ENCODE results near the gene TACC3. TPM values are rescaled to one million over a fixed set of nuclear protein-coding genes. Genes with fewer than 3 reads are reported as not detected.
A peak's percentile ranks its signal among the peaks of the same experiment; 100 is the strongest.

The TACC3 gene
- polyA plus RNA-seq, 1 experiment = 24.0 TPM

- CTCF ChIA-PET = interaction anchor here (0.6 to 0.8 kb wide), 2 partner anchors 325 to 1290 kb away, joined by 3 read pairs; no protein-coding TSS in a partner anchor
- H3K4me3 ChIP-seq (ENCODE audit: low read depth, low read length) = no peak overlapping the region
- TF ChIP-seq CTCF (IDR thresholded peaks at IDR 0.05; ENCODE audit: insufficient read depth, low read depth, low read length) = no peak
- H3K27me3 ChIP-seq (ENCODE audit: control insufficient read depth, insufficient read depth, low read length) = peaks cover 6% of the 10 kb centered on the region; the same call in 1 of the 2 replicates
- POLR2A ChIA-PET = no interaction called here
- H3K36me3 ChIP-seq (ENCODE audit: control insufficient read depth, insufficient read depth, low read length) = no peaks in the 10 kb centered on the region
- DNase-seq (ENCODE audit: low read depth) = no peak
Measured at GRCh38 chr4:1789552-1789951, 68.2 kb downstream of the TACC3 start.

- CTCF ChIA-PET = no interaction called here
Measured at GRCh38 chr4:1790005-1790404, 68.7 kb downstream of the TACC3 start.

GRCh38 chr4:1792158-1792831 is 71.0 kb downstream of the TACC3 start:
- TF ChIP-seq CTCF (IDR thresholded peaks at IDR 0.05; ENCODE audit: insufficient read depth, low read depth, low read length) = no peak

More at GRCh38 chr4:1790005-1790404, 68.7 kb downstream of the TACC3 start:
- Histone ChIP-seq H3K4me3 (ENCODE audit: low read depth, low read length) (no peak overlapping the region), H3K27me3 (ENCODE audit: control insufficient read depth, insufficient read depth, low read length) (peaks cover 6% of the 10 kb centered on the region; the same call in 1 of the 2 replicates), H3K36me3 (ENCODE audit: control insufficient read depth, insufficient read depth, low read length) (no peaks in the 10 kb centered on the region)
- DNase-seq (ENCODE audit: low read depth) = no peak
- no peak for TF ChIP-seq CTCF (IDR thresholded peaks at IDR 0.05; ENCODE audit: insufficient read depth, low read depth, low read length)
- POLR2A ChIA-PET = no interaction called here

GRCh38 chr4:1792832-1793495 is 71.6 kb downstream of the TACC3 start, which contains the start of gene FGFR3:
Gene FGFR3 (plus strand): TSS chr4:1793293. CDS start chr4:1793935, 642 bp downstream.
- H3K4me3 ChIP-seq (ENCODE audit: low read depth, low read length) = peak within 1 kb of the TSS; percentile 42
- H3K27me3 ChIP-seq (ENCODE audit: control insufficient read depth, insufficient read depth, low read length) = peaks cover 17% of the 10 kb centered on the region
- CTCF ChIA-PET = no interaction called here
- no peak for DNase-seq (ENCODE audit: low read depth)
- POLR2A ChIA-PET = no interaction called here
- TF ChIP-seq CTCF (IDR thresholded peaks at IDR 0.05; ENCODE audit: insufficient read depth, low read depth, low read length) = no peak
- no peaks in the 10 kb centered on the region for H3K36me3 ChIP-seq (ENCODE audit: control insufficient read depth, insufficient read depth, low read length)

More at GRCh38 chr4:1792158-1792831, 71.0 kb downstream of the TACC3 start:
- no peaks in the 10 kb centered on the region for H3K36me3 ChIP-seq (ENCODE audit: control insufficient read depth, insufficient read depth, low read length)
- CTCF ChIA-PET = interaction anchor here (1.2 kb wide), 1 partner anchor 15 kb away, joined by 4 read pairs; no protein-coding TSS in a partner anchor
- no peak overlapping the region for H3K4me3 ChIP-seq (ENCODE audit: low read depth, low read length)
- peaks cover 17% of the 10 kb centered on the region for H3K27me3 ChIP-seq (ENCODE audit: control insufficient read depth, insufficient read depth, low read length)
- no peak for DNase-seq (ENCODE audit: low read depth)
- POLR2A ChIA-PET = no interaction called here

- no peak for TF ChIP-seq CTCF (IDR thresholded peaks at IDR 0.05; ENCODE audit: insufficient read depth, low read depth, low read length)
- peak overlapping the region; percentile 42 for H3K4me3 ChIP-seq (ENCODE audit: low read depth, low read length)
- CTCF ChIA-PET = interaction anchor here (1.2 to 1.9 kb wide), 3 partner anchors 15 to 100 kb away, joined by 5 to 14 read pairs (median 6); no protein-coding TSS in a partner anchor
- H3K36me3 ChIP-seq (ENCODE audit: control insufficient read depth, insufficient read depth, low read length) = no peaks in the 10 kb centered on the region
- POLR2A ChIA-PET = no interaction called here
- DNase-seq (ENCODE audit: low read depth) = no peak
- peaks cover 17% of the 10 kb centered on the region for H3K27me3 ChIP-seq (ENCODE audit: control insufficient read depth, insufficient read depth, low read length)
Measured at GRCh38 chr4:1793496-1793840, 72.1 kb downstream of the TACC3 start.
